ENCODE results near the gene TTC16. TPM values are rescaled to one million over a fixed set of nuclear protein-coding genes. Genes with fewer than 3 reads are reported as not detected.

TTC16 gene
- total RNA-seq, 1 experiment from 2014 or later, result not detected

GRCh38 chr9:127769929-127770582 is 54.2 kb downstream of the TTC16 start:
- peak overlapping the region in 1 of 3 experiments; percentile 12; a peak in 1 of 7 replicates for H3K27ac Mint-ChIP-seq
- Histone ChIP-seq H3K4me2 (ENCODE audit: insufficient read depth, insufficient read length, low read length) (peak overlapping the region; percentile 64), H3K27ac (ENCODE audit: insufficient read length, low read depth, low read length) (no peak overlapping the region)

More at GRCh38 chr9:127769929-127770582, 54.2 kb downstream of the TTC16 start:
- Histone ChIP-seq H4K20me1 (ENCODE audit: control insufficient read depth, insufficient read depth, insufficient read length) (no peaks in the 10 kb centered on the region), H3K23me2 (ENCODE audit: insufficient read length, low read depth, low read length, poor library complexity, severe bottlenecking) (peaks cover 6% of the 10 kb centered on the region), H3K27me3 (ENCODE audit: insufficient read depth, low read length) (no peaks in the 10 kb centered on the region), H2AFZ (ENCODE audit: low read length) (no peak overlapping the region), H3K4ac (ENCODE audit: low read depth, low read length) (no peak overlapping the region), H3T11ph (ENCODE audit: low read length) (no peak overlapping the region), H2BK15ac (ENCODE audit: low read depth, low read length) (no peak overlapping the region), H3K18ac (ENCODE audit: insufficient read length, low read depth, low read length) (no peak overlapping the region), H3K9me3 (ENCODE audit: control insufficient read depth, low read depth, low read length) (no peaks in the 10 kb centered on the region), H3K79me2 (ENCODE audit: insufficient read depth, low read length) (no peaks in the 10 kb centered on the region), H3K56ac (ENCODE audit: insufficient read length, low read depth, low read length) (no peak overlapping the region), H3K23ac (ENCODE audit: insufficient read length, low read depth, low read length) (no peak overlapping the region), H3K14ac (ENCODE audit: insufficient read depth, low read length) (no peak overlapping the region), H4K5ac (ENCODE audit: insufficient read length, low read depth, low read length) (no peak overlapping the region), H2BK5ac (ENCODE audit: insufficient read length, low read length) (no peak overlapping the region), H3K9ac (ENCODE audit: extremely low read depth, insufficient read length, low read length) (no peak overlapping the region), H2AK5ac (ENCODE audit: insufficient read length, low read length) (no peak overlapping the region), H3K79me1 (ENCODE audit: insufficient read depth, low read depth, low read length, poor library complexity, severe bottlenecking) (no peaks in the 10 kb centered on the region), H4K91ac (ENCODE audit: insufficient read length, low read depth, low read length) (no peak overlapping the region), H2BK120ac (ENCODE audit: low read depth, low read length, poor library complexity, severe bottlenecking) (no peak overlapping the region), H3K4me1 (ENCODE audit: insufficient read depth, low read length) (peaks cover 8% of the 10 kb centered on the region), H4K8ac (replicated peaks; ENCODE audit: insufficient read length, low read depth, low read length) (no peak overlapping the region), H2BK12ac (ENCODE audit: insufficient read length, low read depth, low read length) (no peak overlapping the region), H2BK20ac (ENCODE audit: low read depth, low read length, poor library complexity, severe bottlenecking) (no peak overlapping the region)
- no peaks in the 10 kb centered on the region for H3K36me3 Mint-ChIP-seq (ENCODE audit: insufficient read depth in 1 of 3, low read depth in 3 of 3)
- H3K27me3 Mint-ChIP-seq (ENCODE audit: low read depth), result peaks cover 7% of the 10 kb centered on the region
- TF ChIP-seq, protein P1, sequence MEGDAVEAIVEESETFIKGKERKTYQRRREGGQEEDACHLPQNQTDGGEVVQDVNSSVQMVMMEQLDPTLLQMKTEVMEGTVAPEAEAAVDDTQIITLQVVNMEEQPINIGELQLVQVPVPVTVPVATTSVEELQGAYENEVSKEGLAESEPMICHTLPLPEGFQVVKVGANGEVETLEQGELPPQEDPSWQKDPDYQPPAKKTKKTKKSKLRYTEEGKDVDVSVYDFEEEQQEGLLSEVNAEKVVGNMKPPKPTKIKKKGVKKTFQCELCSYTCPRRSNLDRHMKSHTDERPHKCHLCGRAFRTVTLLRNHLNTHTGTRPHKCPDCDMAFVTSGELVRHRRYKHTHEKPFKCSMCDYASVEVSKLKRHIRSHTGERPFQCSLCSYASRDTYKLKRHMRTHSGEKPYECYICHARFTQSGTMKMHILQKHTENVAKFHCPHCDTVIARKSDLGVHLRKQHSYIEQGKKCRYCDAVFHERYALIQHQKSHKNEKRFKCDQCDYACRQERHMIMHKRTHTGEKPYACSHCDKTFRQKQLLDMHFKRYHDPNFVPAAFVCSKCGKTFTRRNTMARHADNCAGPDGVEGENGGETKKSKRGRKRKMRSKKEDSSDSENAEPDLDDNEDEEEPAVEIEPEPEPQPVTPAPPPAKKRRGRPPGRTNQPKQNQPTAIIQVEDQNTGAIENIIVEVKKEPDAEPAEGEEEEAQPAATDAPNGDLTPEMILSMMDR (conservative IDR thresholded peaks at IDR 0.05), result no peak
- DNase-seq, result no peak
- no peaks in the 10 kb centered on the region; a peak in 1 of 5 replicates for H3K9me3 Mint-ChIP-seq
- WGBS (ENCODE audit: extremely low coverage, insufficient read length, low lambda C conversion rate), result no CpG with 5 or more reads among the region's 4 CpGs
- H3K4me3 Mint-ChIP-seq, result peak overlapping the region; percentile 74 to 87; a peak in 4 of 5 replicates
- H3K4me1 Mint-ChIP-seq, result peaks cover 28 to 34% of the 10 kb centered on the region in 2 experiments
